ENCODE measurements around the gene MRPL24.

DNA sequence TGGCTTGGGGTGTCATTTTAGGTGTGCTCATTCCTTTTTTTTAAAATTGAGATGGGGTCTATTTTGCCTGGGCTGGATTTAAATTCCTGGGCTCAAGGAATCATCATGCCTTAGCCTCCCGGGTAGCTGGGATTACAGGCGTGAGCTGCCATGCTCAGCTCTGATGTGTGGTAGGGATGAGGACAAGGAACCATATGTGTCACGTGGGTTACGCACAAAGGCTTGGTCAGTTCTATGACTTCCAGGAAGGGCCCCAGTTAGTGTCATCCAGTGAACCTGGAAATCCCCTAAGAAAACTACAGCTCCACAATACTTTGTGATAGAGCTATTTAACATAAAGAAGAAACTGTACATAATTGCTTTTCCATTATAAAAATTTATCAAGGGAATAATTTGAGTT is 19.4 kb downstream of the MRPL24 start:
- TF ChIP-seq, protein P1, sequence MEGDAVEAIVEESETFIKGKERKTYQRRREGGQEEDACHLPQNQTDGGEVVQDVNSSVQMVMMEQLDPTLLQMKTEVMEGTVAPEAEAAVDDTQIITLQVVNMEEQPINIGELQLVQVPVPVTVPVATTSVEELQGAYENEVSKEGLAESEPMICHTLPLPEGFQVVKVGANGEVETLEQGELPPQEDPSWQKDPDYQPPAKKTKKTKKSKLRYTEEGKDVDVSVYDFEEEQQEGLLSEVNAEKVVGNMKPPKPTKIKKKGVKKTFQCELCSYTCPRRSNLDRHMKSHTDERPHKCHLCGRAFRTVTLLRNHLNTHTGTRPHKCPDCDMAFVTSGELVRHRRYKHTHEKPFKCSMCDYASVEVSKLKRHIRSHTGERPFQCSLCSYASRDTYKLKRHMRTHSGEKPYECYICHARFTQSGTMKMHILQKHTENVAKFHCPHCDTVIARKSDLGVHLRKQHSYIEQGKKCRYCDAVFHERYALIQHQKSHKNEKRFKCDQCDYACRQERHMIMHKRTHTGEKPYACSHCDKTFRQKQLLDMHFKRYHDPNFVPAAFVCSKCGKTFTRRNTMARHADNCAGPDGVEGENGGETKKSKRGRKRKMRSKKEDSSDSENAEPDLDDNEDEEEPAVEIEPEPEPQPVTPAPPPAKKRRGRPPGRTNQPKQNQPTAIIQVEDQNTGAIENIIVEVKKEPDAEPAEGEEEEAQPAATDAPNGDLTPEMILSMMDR (conservative IDR thresholded peaks at IDR 0.05): no peak
- TF ChIP-seq EZH2 (IDR thresholded peaks at IDR 0.05; ENCODE audit: low read depth): no peak

Data from PC-9 (cell line).